HepG2 (cell line): ENCODE data around the gene CLCN1. TPM values are rescaled to one million over a fixed set of nuclear protein-coding genes. Genes with fewer than 3 reads are reported as not detected.
A peak's percentile ranks its signal among the peaks of the same experiment; 100 is the strongest.

Experiments used
- ATAC-seq: fragments of 200-7000 bp; cut with Tn5 transposase; 3 replicates; pipeline ENCODE4 v1.9.1; 2020; ENCODE audit warnings: mild to moderate bottlenecking, moderate library complexity
- BruUV-seq: library from RNA; stranded (reverse); fragments of 400-500 nt; replicated peaks from 2 replicates; lab custom pipeline; 2021; lab: Mats Ljungman, UMichigan
- CTCF ChIA-PET: fragments of 300-600 bp; formaldehyde crosslinking; extraction: SDS; loops from one replicate; lab custom pipeline; 2021; ENCODE audit warnings: low total read pairs, inconsistent platforms, low intra/inter-chr PET ratio; lab: Yijun Ruan, JAX
- POLR2A ChIA-PET: fragments of 350-600 bp; sonication (Branson Sonifier 250); formaldehyde crosslinking; loops from one replicate; lab custom pipeline; 2020; ENCODE audit warnings: antibody characterized with exemption, inconsistent platforms; lab: Yijun Ruan, JAX
- DNase-seq: peaks from one replicate; pipeline ENCODE4 v3.0.0-alpha.2; 2015; ENCODE audit warnings: low spot score
- FAIRE-seq: peaks from 3 replicates; lab custom pipeline; 2011; peaks lifted over from hg19 to GRCh38; lab: Jason Lieb, UNC
- H2AFZ ChIP-seq: one replicate; pipeline ENCODE4 v1.6.1; 2011; ENCODE audit warnings: low read length, inconsistent platforms
- H3K27ac ChIP-seq: fragments of 300-600 bp; 3 replicates; pipeline ENCODE4 v1.8.0; 2011; ENCODE audit warnings: mixed run types, mild to moderate bottlenecking, mixed read lengths, low read length, inconsistent platforms; ENCODE audit not compliant: insufficient read depth; ENCODE audit errors: extremely low read length
- H3K27me3 ChIP-seq, 2 experiments: fragments of 200-600 bp in 1 of 2; 2 replicates in 1 of 2; 3 replicates in 1 of 2; pipeline versions ENCODE4 v1.6.0 to v1.8.0; 2011; ENCODE audit warnings: low read length in 2 of 2, mild to moderate bottlenecking in 2 of 2, moderate library complexity in 2 of 2, inconsistent platforms in 1 of 2; ENCODE audit not compliant: insufficient read depth in 2 of 2, control insufficient read depth in 1 of 2
- H3K36me3 ChIP-seq, 2 experiments: fragments of 200-600 bp in 1 of 2; replicated peaks in 1 of 2; 2 replicates in 1 of 2; 3 replicates in 1 of 2; pipeline versions ENCODE4 v1.5.1 to v1.8.0; 2011; ENCODE audit warnings: low read length in 2 of 2, inconsistent platforms in 1 of 2; ENCODE audit not compliant: insufficient read depth in 2 of 2, control insufficient read depth in 1 of 2
- H3K4me1 ChIP-seq: 2 replicates; pipeline ENCODE4 v1.5.1; 2012; ENCODE audit warnings: low read length, inconsistent platforms; ENCODE audit not compliant: insufficient read depth
- H3K4me2 ChIP-seq: 2 replicates; pipeline ENCODE4 v1.6.0; 2011; ENCODE audit warnings: low read depth, low read length, inconsistent platforms
- H3K4me3 ChIP-seq, 3 experiments: fragments of 200-600 bp in 1 of 3; sonication (generic), shearing (Covaris generic) in 1 of 3; replicated peaks in 1 of 3; 2 replicates each; pipeline ENCODE4 v1.5.1; 2011 to 2016; ENCODE audit warnings: low read length in 3 of 3, inconsistent platforms in 2 of 3, low read depth in 2 of 3, mild to moderate bottlenecking in 2 of 3, control low read depth in 1 of 3, mixed read lengths in 1 of 3; ENCODE audit not compliant: insufficient read depth in 1 of 3
- H3K79me2 ChIP-seq: one replicate; pipeline ENCODE4 v1.6.1; 2011; ENCODE audit warnings: low read length, inconsistent platforms; ENCODE audit not compliant: insufficient read depth
- H3K9ac ChIP-seq: 2 replicates; pipeline ENCODE4 v1.6.0; 2011; ENCODE audit warnings: mild to moderate bottlenecking, low read depth, low read length, inconsistent platforms; ENCODE audit not compliant: insufficient read depth
- H3K9me3 ChIP-seq: 2 replicates; pipeline ENCODE4 v1.5.1; 2012; ENCODE audit warnings: mild to moderate bottlenecking, low read length
- H4K20me1 ChIP-seq: 2 replicates; pipeline ENCODE4 v1.6.0; 2011; ENCODE audit warnings: inconsistent platforms, mild to moderate bottlenecking, low read length, moderate library complexity; ENCODE audit not compliant: insufficient read depth
- ATF3 ChIP-seq: sonication (generic); formaldehyde crosslinking; IDR thresholded peaks from 2 replicates; pipeline ENCODE4 v1.4.0; 2020; ENCODE audit warnings: missing genetic modification reagents
- DNMT1 ChIP-seq: sonication (generic); formaldehyde crosslinking; IDR thresholded peaks from 2 replicates; pipeline ENCODE4 v1.5.1; 2020; ENCODE audit warnings: mild to moderate bottlenecking, missing genetic modification reagents
- KAT8 ChIP-seq: IDR thresholded peaks from 2 replicates; pipeline ENCODE4 v1.6.1; 2016; ENCODE audit warnings: missing genetic modification reagents, missing compliant biosample characterization
- MAFK ChIP-seq, 2 experiments: IDR thresholded peaks in 1 of 2; conservative IDR thresholded peaks in 1 of 2; 2 replicates each; pipeline ENCODE4 v1.6.1; 2011; ENCODE audit warnings: improper control_type of control experiment in 2 of 2, low read length in 2 of 2
- NR2F6 ChIP-seq, 2 experiments: IDR thresholded peaks; 2 replicates each; pipeline ENCODE4 v1.6.1; 2016; ENCODE audit warnings: antibody characterized with exemption in 1 of 2, mild to moderate bottlenecking in 1 of 2
- PHF8 ChIP-seq: sonication (generic); formaldehyde crosslinking; IDR thresholded peaks from 2 replicates; pipeline ENCODE4 v1.5.0; 2020; ENCODE audit warnings: missing genetic modification reagents
- RBFOX2 ChIP-seq: fragments of 200-400 bp; formaldehyde crosslinking; IDR thresholded peaks from 2 replicates; pipeline ENCODE4 v1.6.1; 2017; ENCODE audit warnings: low read depth, mild to moderate bottlenecking, low read length
- SAFB2 ChIP-seq: sonication (generic); formaldehyde crosslinking; IDR thresholded peaks from 2 replicates; pipeline ENCODE4 v1.5.1; 2020; ENCODE audit warnings: missing genetic modification reagents, low read depth, mild to moderate bottlenecking, borderline replicate concordance
- SALL1 ChIP-seq: sonication (generic); formaldehyde crosslinking; IDR thresholded peaks from 2 replicates; pipeline ENCODE4 v1.8.0; 2022; ENCODE audit warnings: mild to moderate bottlenecking, missing genetic modification reagents
- TFE3 ChIP-seq: IDR thresholded peaks from 2 replicates; pipeline ENCODE4 v1.6.1; 2016
- ZBTB38 ChIP-seq: sonication (generic); formaldehyde crosslinking; IDR thresholded peaks from 2 replicates; pipeline ENCODE4 v1.5.1; 2020; ENCODE audit warnings: mild to moderate bottlenecking, missing genetic modification reagents
- ZFX ChIP-seq: sonication (generic); formaldehyde crosslinking; IDR thresholded peaks from 2 replicates; pipeline ENCODE4 v1.4.0; 2020; ENCODE audit warnings: mild to moderate bottlenecking, low read depth, missing genetic modification reagents, moderate library complexity
- ZKSCAN8 ChIP-seq: IDR thresholded peaks from 2 replicates; pipeline ENCODE4 v1.6.1; 2016; ENCODE audit warnings: borderline replicate concordance, missing genetic modification reagents, missing compliant biosample characterization
- ZNF205 ChIP-seq: IDR thresholded peaks from 2 replicates; pipeline ENCODE4 v1.6.1; 2018; ENCODE audit warnings: missing biosample characterization, missing genetic modification reagents
- ZNF768 ChIP-seq: sonication (generic); formaldehyde crosslinking; IDR thresholded peaks from 2 replicates; pipeline ENCODE4 v1.4.0; 2020; ENCODE audit warnings: missing genetic modification reagents
- WGBS: methylation state at CpG from one replicate; pipeline ENCODE4 v1.1.6; 2017; ENCODE audit warnings: low lambda C conversion rate; 5-methylcytosine and 5-hydroxymethylcytosine counted together
- in situ Hi-C: cut with HindIII; loops from 2 replicates; pipeline ENCODE4 v1.10.0; 2017; ENCODE audit warnings: low pct_unique_long_range_greater_than_20kb; ENCODE audit not compliant: extremely low pct_ligation_motif_present
- intact Hi-C: fragments of 100-400 bp; cut with micrococcal nuclease; formaldehyde crosslinking; loops from one replicate; pipeline ENCODE4 v1.10.0; 2022; ENCODE audit not compliant: unreplicated experiment
- polyA plus RNA-seq, 8 experiments: library from polyadenylated mRNA; depleted of rRNA in 3 of 8; stranded (reverse) in 7 of 8; unstranded in 1 of 8; fragments of >200 nt; fragmentation: Illumina TruSeq in 4 of 8; extraction: Trizol in 4 of 8; gene quantifications; 2 replicates each; pipeline versions ENCODE4 v1.2.1 to v1.2.3, GENCODE V29; 2011 to 2016; ENCODE audit warnings: low read depth in 4 of 8, missing spikeins in 1 of 8, mixed read lengths in 1 of 8; ENCODE audit not compliant: insufficient read depth in 1 of 8
- total RNA-seq, 5 experiments: library from RNA; depleted of rRNA; stranded (reverse); fragments of >200 nt; fragmentation: Illumina TruSeq; extraction: Trizol; gene quantifications; 2 replicates each; pipeline ENCODE4 v1.2.3, GENCODE V29; 2016; ENCODE audit warnings: low read depth in 1 of 5

The CLCN1 gene
- total and polyA plus RNA-seq, 2 of the 13 experiments (the other 11 are each of a cell fraction or from before 2014, with no cell fraction given) = 0.01 TPM; not detected in 1

GRCh38 chr7:143390773-143391317, 74.9 kb downstream of the CLCN1 start:
- CTCF ChIA-PET = no interaction called here
- H3K4me1 ChIP-seq = peaks cover 69% of the 10 kb centered on the region
- no peak overlapping the region for H3K9ac ChIP-seq
- H3K4me2 ChIP-seq = no peak overlapping the region
- no peaks in the 10 kb centered on the region for H3K79me2 ChIP-seq
- FAIRE-seq (no peak), ATAC-seq (no peak), DNase-seq (no peak)
- 90% methylated on average over 5 of the region's 9 CpGs for WGBS
- in situ Hi-C loops = loop anchor here (25.0 kb wide), 1 partner anchor 521 kb away; the partner anchor contains the start of gene TCAF1
- no TSS peak for BruUV-seq
- peaks cover 4% of the 10 kb centered on the region; the same call in 1 of the 2 replicates for H4K20me1 ChIP-seq
- no peak overlapping the region for H3K4me3 ChIP-seq
- H3K36me3 ChIP-seq = peaks cover 11 to 22% of the 10 kb centered on the region in 2 experiments
- POLR2A ChIA-PET = interaction anchor here (1.1 kb wide), 1 partner anchor 11 kb away, joined by 3 read pairs; no protein-coding TSS in a partner anchor
- intact Hi-C loops = no loop called here
- peak overlapping the region; percentile 82 for H3K27ac ChIP-seq
- TF ChIP-seq MAFK (conservative IDR thresholded peaks at IDR 0.05 in 1 of 2, IDR thresholded peaks at IDR 0.05 in 1 of 2; ENCODE audit: low read length in 2 of 2) (0 out of 4 replicates have a peak, but pooled peaks of 1 of the 2 experiments have one; percentile 22), ATF3 (no peak), RBFOX2 (peak; percentile 37; the same call in 1 of the 2 replicates)
- no peaks in the 10 kb centered on the region for H3K27me3 ChIP-seq
- no peaks in the 10 kb centered on the region for H3K9me3 ChIP-seq
- H2AFZ ChIP-seq = no peak overlapping the region

- peak overlapping the region; percentile 82 for H3K27ac ChIP-seq
- no TSS peak for BruUV-seq
- 80% methylated on average over 16 of the region's 24 CpGs for WGBS
- no peaks in the 10 kb centered on the region for H3K27me3 ChIP-seq
- no peak overlapping the region for H2AFZ ChIP-seq
- H4K20me1 ChIP-seq = peaks cover 4% of the 10 kb centered on the region; the same call in 1 of the 2 replicates
- no peak overlapping the region for H3K9ac ChIP-seq
- ChIA-PET POLR2A (interaction anchor here (1.1 to 3.3 kb wide), 2 partner anchors 11 to 12 kb away, joined by 3 to 15 read pairs; no protein-coding TSS in a partner anchor), CTCF (no interaction called here)
- peaks cover 11 to 22% of the 10 kb centered on the region in 2 experiments for H3K36me3 ChIP-seq
- peaks cover 69% of the 10 kb centered on the region for H3K4me1 ChIP-seq
- no peak overlapping the region for H3K4me2 ChIP-seq
- no peaks in the 10 kb centered on the region for H3K9me3 ChIP-seq
- no peaks in the 10 kb centered on the region for H3K79me2 ChIP-seq
- FAIRE-seq (no peak), ATAC-seq (peak; percentile 1; the same call in 1 of the 3 replicates), DNase-seq (no peak)
- H3K4me3 ChIP-seq = no peak overlapping the region
- intact Hi-C loops (no loop called here), in situ Hi-C loops (loop anchor here (25.0 kb wide), 1 partner anchor 521 kb away; the partner anchor contains the start of gene TCAF1)
- TF ChIP-seq PHF8 (CRISPR knock-in tag) (no peak), ZNF205 (CRISPR knock-in tag) (no peak), DNMT1 (0 out of 2 replicates have a peak, but pooled peaks have one; percentile 26), KAT8 (CRISPR knock-in tag) (no peak), TFE3 (CRISPR knock-in tag) (no peak), SALL1 (peak; percentile 66), ZBTB38 (peak; percentile 95), ZNF768 (CRISPR knock-in tag) (no peak), ZFX (CRISPR knock-in tag) (peak; percentile 50), NR2F6 (IDR thresholded peaks at IDR 0.05) (no peak), NR2F6 (CRISPR knock-in tag; IDR thresholded peaks at IDR 0.05) (peak; percentile 43), SAFB2 (peak; percentile 43; the same call in 1 of the 2 replicates), ZKSCAN8 (CRISPR knock-in tag) (no peak)
These were observed 75.8 kb downstream of the CLCN1 start for GRCh38 chr7:143391462-143392404.
